D721Med (cell line): Measurements from ENCODE around the gene ZNF438.

Source experiments
- DNase-seq: peaks from one replicate; pipeline ENCODE4 v3.0.0; 2011; ENCODE audit warnings: low spot score; ENCODE audit not compliant: insufficient read length
- FAIRE-seq: peaks from 2 replicates; lab custom pipeline; 2011; peaks lifted over from hg19 to GRCh38; lab: Jason Lieb, UNC
- CTCF ChIP-seq: IDR thresholded peaks from 2 replicates; pipeline ENCODE4 v1.5.1; 2012; ENCODE audit warnings: mild to moderate bottlenecking, control low read depth; ENCODE audit not compliant: insufficient read depth; ENCODE audit errors: missing control alignments

The ZNF438 gene

GRCh38 chr10:30861221-30861620 is 170.4 kb downstream of the ZNF438 start:
- DNase-seq (no peak), FAIRE-seq (no peak)
- TF ChIP-seq CTCF: no peak

- DNase-seq (no peak), FAIRE-seq (no peak)
- TF ChIP-seq CTCF: no peak
These were observed 173.2 kb downstream of the ZNF438 start for GRCh38 chr10:30858499-30858898.

GRCh38 chr10:30857803-30858202 is 173.9 kb downstream of the ZNF438 start:
- DNase-seq (no peak), FAIRE-seq (no peak)
- no peak for TF ChIP-seq CTCF

GRCh38 chr10:30855131-30855530 is 176.5 kb downstream of the ZNF438 start:
- no peak for DNase-seq
- TF ChIP-seq CTCF: no peak
- no peak for FAIRE-seq

DNA sequence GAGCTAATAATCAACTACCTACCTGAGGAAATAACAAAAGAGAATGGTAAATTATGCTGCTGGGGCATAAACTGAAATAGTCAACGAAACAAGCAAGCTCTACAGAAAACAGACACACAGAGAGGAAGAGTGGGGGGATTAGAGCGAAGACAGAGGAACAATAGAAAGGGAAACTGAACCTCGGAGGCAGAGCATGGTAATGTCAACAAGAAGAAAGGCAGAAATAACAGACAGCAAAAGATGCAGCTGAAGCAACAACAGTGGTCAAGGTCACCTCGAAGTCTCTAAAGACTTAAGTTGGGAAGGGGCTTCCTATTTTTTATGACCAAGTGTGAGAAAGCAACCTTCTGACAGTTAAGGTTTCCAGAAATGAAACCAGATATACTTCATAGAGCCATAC is 177.0 kb downstream of the ZNF438 start:
- no peak for TF ChIP-seq CTCF
- DNase-seq: no peak
- FAIRE-seq: no peak

DNA sequence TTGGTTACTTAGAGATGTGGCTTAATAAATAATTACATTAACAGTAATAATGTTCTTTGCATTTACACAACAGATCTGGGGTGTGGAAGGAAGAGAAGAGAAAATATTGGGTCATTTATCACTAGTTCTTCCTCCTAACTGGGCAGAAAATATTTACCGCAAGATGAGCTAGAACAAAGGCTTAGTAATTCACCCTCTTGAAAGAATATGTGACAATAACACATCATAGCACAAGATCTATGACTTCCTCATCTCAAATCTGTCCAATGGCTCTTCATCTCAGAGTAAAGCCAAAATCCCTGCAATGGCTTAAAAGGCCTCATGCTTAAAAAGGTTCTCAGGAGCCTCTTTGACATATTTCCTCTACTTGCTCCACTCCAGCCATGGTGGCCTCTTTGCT is 178.6 kb downstream of the ZNF438 start:
- FAIRE-seq (no peak), DNase-seq (no peak)
- no peak for TF ChIP-seq CTCF

- FAIRE-seq (no peak), DNase-seq (no peak)
- no peak for TF ChIP-seq CTCF
These were observed 180.9 kb downstream of the ZNF438 start for GRCh38 chr10:30850776-30851175.
